HepG2 (cell line): ENCODE results near the gene CD19. TPM values are rescaled to one million over a fixed set of nuclear protein-coding genes. Genes with fewer than 3 reads are reported as not detected.
A peak's percentile ranks its signal among the peaks of the same experiment; 100 is the strongest.

Experiments used
- ERF ChIP-seq: IDR thresholded peaks from 2 replicates; pipeline ENCODE4 v1.6.1; 2018; ENCODE audit warnings: missing biosample characterization, missing genetic modification reagents
- GPN1 ChIP-seq: sonication (generic); formaldehyde crosslinking; IDR thresholded peaks from 2 replicates; pipeline ENCODE4 v1.5.1; 2020; ENCODE audit warnings: missing genetic modification reagents, borderline replicate concordance
- MAFG ChIP-seq: sonication (generic); formaldehyde crosslinking; IDR thresholded peaks from 2 replicates; pipeline ENCODE4 v1.5.1; 2020; ENCODE audit warnings: mild to moderate bottlenecking, missing genetic modification reagents
- RXRA ChIP-seq: sonication (generic); formaldehyde crosslinking; IDR thresholded peaks from 2 replicates; pipeline ENCODE4 v1.5.1; 2020; ENCODE audit warnings: missing genetic modification reagents
- ZC3H4 ChIP-seq: sonication (generic); formaldehyde crosslinking; IDR thresholded peaks from 2 replicates; pipeline ENCODE4 v1.4.0; 2020; ENCODE audit warnings: missing genetic modification reagents, borderline replicate concordance
- ZNF207 ChIP-seq: fragments of 450-650 bp; IDR thresholded peaks from 2 replicates; pipeline ENCODE4 v1.6.1; 2016; ENCODE audit warnings: antibody characterized with exemption, borderline replicate concordance
- ZNF724P ChIP-seq: sonication (generic); formaldehyde crosslinking; IDR thresholded peaks from 2 replicates; pipeline ENCODE4 v1.8.0; 2022; ENCODE audit warnings: missing genetic modification reagents, borderline replicate concordance
- polyA plus RNA-seq, 8 experiments: library from polyadenylated mRNA; depleted of rRNA in 3 of 8; stranded (reverse) in 7 of 8; unstranded in 1 of 8; fragments of >200 nt; fragmentation: Illumina TruSeq in 4 of 8; extraction: Trizol in 4 of 8; gene quantifications; 2 replicates each; pipeline versions ENCODE4 v1.2.1 to v1.2.3, GENCODE V29; 2011 to 2016; ENCODE audit warnings: low read depth in 4 of 8, missing spikeins in 1 of 8, mixed read lengths in 1 of 8; ENCODE audit not compliant: insufficient read depth in 1 of 8
- total RNA-seq, 5 experiments: library from RNA; depleted of rRNA; stranded (reverse); fragments of >200 nt; fragmentation: Illumina TruSeq; extraction: Trizol; gene quantifications; 2 replicates each; pipeline ENCODE4 v1.2.3, GENCODE V29; 2016; ENCODE audit warnings: low read depth in 1 of 5
- TF ChIP-seq, protein P1 (sequence below): sonication (generic); formaldehyde crosslinking; IDR thresholded peaks from 2 replicates; pipeline ENCODE4 v1.4.0; 2020; ENCODE audit warnings: mild to moderate bottlenecking, missing genetic modification reagents
- TF ChIP-seq, protein P2 (sequence below): sonication (generic); formaldehyde crosslinking; IDR thresholded peaks from 2 replicates; pipeline ENCODE4 v1.4.0; 2020; ENCODE audit warnings: missing genetic modification reagents
- TF ChIP-seq, protein P3 (sequence below): sonication (generic); formaldehyde crosslinking; IDR thresholded peaks from 2 replicates; pipeline ENCODE4 v1.8.1; 2023; ENCODE audit warnings: missing genetic modification reagents, inconsistent platforms, borderline replicate concordance
- TF ChIP-seq, protein P4 (sequence below): sonication (generic); formaldehyde crosslinking; IDR thresholded peaks from 2 replicates; pipeline ENCODE4 v1.4.0; 2020; ENCODE audit warnings: missing genetic modification reagents

Gene CD19
- total and polyA plus RNA-seq, 2 of the 13 experiments (the other 11 are each of a cell fraction or from before 2014, with no cell fraction given) = 0.55 to 1.1 TPM

DNA sequence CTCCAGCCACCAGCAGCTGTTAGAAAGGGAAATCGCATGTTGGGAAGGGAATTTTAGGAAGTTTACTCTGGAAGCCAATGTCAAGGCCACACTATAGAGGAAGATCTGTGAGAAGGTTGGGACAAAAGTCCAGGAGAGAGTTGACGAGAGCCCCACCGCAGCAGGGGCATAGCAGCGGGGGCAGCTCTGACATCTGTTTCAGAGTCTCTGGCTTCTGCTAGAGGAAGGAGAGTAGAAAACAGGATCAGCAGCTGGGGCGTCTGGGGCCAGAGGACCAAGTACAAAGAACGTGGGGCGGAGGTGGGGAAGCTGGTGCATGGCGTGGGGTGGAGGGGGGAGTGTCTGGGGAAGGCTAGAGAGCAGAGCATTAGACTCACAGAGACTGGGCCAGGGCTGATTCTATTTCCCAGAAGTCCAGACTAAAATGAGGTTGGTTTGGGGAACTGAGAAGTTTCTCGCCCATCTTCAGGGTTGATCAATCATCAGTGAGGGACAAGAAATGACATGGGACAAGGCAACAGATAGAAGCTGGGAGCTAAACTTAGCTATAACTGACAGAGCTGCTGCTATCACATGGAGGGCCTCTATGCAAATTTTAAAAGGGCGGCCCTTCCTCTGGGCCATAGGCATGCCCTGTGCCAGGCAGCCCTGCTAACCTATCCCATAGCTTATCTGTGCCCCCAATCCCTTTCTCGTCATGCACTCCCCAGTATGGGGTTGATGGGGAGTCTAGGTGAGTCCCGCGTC, 7.9 kb upstream of the CD19 start (continued):
- TF ChIP-seq, protein P1, sequence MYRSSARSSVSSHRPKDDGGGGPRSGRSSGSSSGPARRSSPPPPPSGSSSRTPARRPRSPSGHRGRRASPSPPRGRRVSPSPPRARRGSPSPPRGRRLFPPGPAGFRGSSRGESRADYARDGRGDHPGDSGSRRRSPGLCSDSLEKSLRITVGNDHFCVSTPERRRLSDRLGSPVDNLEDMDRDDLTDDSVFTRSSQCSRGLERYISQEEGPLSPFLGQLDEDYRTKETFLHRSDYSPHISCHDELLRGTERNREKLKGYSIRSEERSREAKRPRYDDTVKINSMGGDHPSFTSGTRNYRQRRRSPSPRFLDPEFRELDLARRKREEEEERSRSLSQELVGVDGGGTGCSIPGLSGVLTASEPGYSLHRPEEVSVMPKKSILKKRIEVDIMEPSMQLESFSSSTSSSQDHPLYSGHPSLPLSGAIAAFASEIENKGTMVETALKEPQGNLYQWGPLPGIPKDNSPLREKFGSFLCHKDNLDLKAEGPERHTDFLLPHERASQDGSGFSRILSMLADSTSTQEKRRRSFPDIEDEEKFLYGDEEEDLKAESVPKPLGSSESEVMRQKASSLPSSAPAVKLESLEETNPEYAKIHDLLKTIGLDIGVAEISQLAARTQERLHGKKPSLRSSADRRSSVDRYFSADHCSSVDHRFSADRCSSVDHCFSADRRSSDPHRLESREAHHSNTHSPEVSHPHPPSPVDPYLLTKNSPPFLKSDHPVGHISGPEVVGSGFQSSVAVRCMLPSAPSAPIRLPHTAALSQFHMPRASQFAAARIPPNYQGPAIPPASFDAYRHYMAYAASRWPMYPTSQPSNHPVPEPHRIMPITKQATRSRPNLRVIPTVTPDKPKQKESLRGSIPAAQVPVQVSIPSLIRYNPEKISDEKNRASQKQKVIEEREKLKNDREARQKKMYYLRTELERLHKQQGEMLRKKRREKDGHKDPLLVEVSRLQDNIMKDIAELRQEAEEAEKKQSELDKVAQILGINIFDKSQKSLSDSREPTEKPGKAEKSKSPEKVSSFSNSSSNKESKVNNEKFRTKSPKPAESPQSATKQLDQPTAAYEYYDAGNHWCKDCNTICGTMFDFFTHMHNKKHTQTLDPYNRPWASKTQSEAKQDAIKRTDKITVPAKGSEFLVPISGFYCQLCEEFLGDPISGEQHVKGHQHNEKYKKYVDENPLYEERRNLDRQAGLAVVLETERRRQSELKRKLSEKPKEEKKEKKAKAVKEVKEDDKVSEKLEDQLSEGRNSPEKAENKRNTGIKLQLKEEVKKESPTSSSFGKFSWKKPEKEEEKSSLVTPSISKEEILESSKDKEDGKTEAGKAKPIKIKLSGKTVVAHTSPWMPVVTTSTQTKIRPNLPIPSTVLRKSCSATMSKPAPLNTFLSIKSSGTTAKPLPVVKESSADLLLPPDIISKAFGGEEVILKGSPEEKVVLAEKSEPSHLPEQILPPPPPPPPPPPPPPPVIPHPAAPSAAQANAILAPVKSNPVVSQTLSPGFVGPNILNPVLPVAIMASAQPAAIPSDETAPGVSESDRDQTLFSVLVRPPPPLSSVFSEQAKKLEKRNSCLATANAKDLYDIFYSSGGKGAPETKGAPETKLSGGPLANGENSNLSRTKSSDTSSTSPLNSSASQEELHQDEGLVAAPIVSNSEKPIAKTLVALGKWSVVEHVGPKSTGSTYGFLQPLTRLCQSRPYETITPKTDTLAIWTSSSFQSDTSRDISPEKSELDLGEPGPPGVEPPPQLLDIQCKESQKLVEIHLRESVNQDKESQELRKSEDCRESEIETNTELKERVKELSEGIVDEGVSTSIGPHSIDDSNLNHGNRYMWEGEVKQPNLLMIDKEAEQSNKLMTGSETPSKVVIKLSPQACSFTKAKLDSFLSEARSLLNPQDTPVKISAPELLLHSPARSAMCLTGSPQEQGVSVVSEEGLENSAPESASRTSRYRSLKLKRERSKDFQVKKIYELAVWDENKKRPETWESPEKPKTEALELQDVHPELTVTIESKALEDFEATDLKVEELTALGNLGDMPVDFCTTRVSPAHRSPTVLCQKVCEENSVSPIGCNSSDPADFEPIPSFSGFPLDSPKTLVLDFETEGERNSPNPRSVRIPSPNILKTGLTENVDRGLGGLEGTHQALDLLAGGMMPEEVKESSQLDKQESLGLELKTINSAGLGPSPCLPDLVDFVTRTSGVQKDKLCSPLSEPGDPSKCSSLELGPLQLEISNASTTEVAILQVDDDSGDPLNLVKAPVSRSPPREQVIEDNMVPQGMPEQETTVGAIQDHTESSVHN = no peak
- TF ChIP-seq RXRA (CRISPR knock-in tag) (peak; percentile 21; the same call in 1 of the 2 replicates), MAFG (no peak), ZNF207 (no peak), ERF (CRISPR knock-in tag) (0 out of 2 replicates have a peak, but pooled peaks have one; percentile 47), ZC3H4 (CRISPR knock-in tag) (no peak), ZNF724P (CRISPR knock-in tag) (0 out of 2 replicates have a peak, but pooled peaks have one; percentile 21), GPN1 (CRISPR knock-in tag) (no peak)
- TF ChIP-seq, protein P2, sequence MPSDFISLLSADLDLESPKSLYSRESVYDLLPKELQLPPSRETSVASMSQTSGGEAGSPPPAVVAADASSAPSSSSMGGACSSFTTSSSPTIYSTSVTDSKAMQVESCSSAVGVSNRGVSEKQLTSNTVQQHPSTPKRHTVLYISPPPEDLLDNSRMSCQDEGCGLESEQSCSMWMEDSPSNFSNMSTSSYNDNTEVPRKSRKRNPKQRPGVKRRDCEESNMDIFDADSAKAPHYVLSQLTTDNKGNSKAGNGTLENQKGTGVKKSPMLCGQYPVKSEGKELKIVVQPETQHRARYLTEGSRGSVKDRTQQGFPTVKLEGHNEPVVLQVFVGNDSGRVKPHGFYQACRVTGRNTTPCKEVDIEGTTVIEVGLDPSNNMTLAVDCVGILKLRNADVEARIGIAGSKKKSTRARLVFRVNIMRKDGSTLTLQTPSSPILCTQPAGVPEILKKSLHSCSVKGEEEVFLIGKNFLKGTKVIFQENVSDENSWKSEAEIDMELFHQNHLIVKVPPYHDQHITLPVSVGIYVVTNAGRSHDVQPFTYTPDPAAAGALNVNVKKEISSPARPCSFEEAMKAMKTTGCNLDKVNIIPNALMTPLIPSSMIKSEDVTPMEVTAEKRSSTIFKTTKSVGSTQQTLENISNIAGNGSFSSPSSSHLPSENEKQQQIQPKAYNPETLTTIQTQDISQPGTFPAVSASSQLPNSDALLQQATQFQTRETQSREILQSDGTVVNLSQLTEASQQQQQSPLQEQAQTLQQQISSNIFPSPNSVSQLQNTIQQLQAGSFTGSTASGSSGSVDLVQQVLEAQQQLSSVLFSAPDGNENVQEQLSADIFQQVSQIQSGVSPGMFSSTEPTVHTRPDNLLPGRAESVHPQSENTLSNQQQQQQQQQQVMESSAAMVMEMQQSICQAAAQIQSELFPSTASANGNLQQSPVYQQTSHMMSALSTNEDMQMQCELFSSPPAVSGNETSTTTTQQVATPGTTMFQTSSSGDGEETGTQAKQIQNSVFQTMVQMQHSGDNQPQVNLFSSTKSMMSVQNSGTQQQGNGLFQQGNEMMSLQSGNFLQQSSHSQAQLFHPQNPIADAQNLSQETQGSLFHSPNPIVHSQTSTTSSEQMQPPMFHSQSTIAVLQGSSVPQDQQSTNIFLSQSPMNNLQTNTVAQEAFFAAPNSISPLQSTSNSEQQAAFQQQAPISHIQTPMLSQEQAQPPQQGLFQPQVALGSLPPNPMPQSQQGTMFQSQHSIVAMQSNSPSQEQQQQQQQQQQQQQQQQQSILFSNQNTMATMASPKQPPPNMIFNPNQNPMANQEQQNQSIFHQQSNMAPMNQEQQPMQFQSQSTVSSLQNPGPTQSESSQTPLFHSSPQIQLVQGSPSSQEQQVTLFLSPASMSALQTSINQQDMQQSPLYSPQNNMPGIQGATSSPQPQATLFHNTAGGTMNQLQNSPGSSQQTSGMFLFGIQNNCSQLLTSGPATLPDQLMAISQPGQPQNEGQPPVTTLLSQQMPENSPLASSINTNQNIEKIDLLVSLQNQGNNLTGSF (CRISPR knock-in tag) = no peak
- TF ChIP-seq, protein P3, sequence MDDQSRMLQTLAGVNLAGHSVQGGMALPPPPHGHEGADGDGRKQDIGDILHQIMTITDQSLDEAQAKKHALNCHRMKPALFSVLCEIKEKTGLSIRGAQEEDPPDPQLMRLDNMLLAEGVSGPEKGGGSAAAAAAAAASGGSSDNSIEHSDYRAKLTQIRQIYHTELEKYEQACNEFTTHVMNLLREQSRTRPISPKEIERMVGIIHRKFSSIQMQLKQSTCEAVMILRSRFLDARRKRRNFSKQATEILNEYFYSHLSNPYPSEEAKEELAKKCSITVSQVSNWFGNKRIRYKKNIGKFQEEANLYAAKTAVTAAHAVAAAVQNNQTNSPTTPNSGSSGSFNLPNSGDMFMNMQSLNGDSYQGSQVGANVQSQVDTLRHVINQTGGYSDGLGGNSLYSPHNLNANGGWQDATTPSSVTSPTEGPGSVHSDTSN (CRISPR knock-in tag) = no peak
- TF ChIP-seq, protein P4, sequence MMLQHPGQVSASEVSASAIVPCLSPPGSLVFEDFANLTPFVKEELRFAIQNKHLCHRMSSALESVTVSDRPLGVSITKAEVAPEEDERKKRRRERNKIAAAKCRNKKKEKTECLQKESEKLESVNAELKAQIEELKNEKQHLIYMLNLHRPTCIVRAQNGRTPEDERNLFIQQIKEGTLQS (CRISPR knock-in tag) = no peak
